PFSK-1 (cell line): ENCODE measurements around the gene ASPM.

Experiments used
- FOXP2 ChIP-seq: optimal IDR thresholded peaks from 2 replicates; pipeline ENCODE3; 2011; ENCODE audit warnings: borderline replicate concordance, control low read depth, inconsistent platforms; ENCODE audit not compliant: insufficient read depth; ENCODE audit errors: extremely low read length, extremely low read depth
- POLR2AphosphoS5 ChIP-seq: IDR thresholded peaks from 2 replicates; pipeline ENCODE4 v1.6.1; 2012; ENCODE audit warnings: low read depth, mild to moderate bottlenecking, control low read depth, low read length, moderate library complexity
- SIN3A ChIP-seq: IDR thresholded peaks from 2 replicates; pipeline ENCODE4 v1.6.1; 2012; ENCODE audit warnings: mild to moderate bottlenecking, low read length, moderate library complexity, borderline replicate concordance; ENCODE audit not compliant: insufficient read depth
- TAF1 ChIP-seq: IDR thresholded peaks from 2 replicates; pipeline ENCODE4 v1.6.1; 2012; ENCODE audit warnings: low read length, control low read depth, borderline replicate concordance; ENCODE audit not compliant: insufficient read depth
- TF ChIP-seq, protein P1 (sequence below), 2 experiments: IDR thresholded peaks; 2 replicates each; pipeline versions ENCODE4 v1.6.1 to v1.8.0; 2011 to 2012; ENCODE audit warnings: low read depth in 2 of 2, low read length in 2 of 2, control low read depth in 1 of 2, inconsistent platforms in 1 of 2, mild to moderate bottlenecking in 1 of 2, moderate library complexity in 1 of 2; ENCODE audit not compliant: insufficient read depth in 1 of 2

DNA sequence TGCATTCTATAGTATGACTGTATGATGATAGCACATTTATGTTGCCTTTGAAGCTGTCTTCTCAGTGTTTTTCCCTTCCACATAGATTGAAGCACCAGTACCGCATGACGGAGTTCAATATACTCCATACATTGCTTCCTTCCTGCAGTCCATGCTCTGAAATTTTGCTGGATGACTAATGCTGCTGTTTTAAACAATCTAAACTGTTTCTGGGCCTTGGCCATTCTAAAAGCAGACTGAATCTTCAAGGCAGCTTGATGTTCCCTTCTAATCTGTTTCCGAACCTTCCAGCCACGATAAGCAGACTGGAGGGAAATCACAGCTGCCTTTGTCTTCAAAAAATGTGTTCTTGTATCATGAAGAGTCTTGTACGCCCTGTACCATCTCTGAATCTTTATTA, 43.2 kb downstream of the ASPM start:
- TF ChIP-seq POLR2AphosphoS5, result no peak
- no peak for TF ChIP-seq TAF1
- TF ChIP-seq, protein P1, sequence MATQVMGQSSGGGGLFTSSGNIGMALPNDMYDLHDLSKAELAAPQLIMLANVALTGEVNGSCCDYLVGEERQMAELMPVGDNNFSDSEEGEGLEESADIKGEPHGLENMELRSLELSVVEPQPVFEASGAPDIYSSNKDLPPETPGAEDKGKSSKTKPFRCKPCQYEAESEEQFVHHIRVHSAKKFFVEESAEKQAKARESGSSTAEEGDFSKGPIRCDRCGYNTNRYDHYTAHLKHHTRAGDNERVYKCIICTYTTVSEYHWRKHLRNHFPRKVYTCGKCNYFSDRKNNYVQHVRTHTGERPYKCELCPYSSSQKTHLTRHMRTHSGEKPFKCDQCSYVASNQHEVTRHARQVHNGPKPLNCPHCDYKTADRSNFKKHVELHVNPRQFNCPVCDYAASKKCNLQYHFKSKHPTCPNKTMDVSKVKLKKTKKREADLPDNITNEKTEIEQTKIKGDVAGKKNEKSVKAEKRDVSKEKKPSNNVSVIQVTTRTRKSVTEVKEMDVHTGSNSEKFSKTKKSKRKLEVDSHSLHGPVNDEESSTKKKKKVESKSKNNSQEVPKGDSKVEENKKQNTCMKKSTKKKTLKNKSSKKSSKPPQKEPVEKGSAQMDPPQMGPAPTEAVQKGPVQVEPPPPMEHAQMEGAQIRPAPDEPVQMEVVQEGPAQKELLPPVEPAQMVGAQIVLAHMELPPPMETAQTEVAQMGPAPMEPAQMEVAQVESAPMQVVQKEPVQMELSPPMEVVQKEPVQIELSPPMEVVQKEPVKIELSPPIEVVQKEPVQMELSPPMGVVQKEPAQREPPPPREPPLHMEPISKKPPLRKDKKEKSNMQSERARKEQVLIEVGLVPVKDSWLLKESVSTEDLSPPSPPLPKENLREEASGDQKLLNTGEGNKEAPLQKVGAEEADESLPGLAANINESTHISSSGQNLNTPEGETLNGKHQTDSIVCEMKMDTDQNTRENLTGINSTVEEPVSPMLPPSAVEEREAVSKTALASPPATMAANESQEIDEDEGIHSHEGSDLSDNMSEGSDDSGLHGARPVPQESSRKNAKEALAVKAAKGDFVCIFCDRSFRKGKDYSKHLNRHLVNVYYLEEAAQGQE (IDR thresholded peaks at IDR 0.05; ENCODE audit: insufficient read depth in 1 of 2, low read depth in 2 of 2, low read length in 2 of 2), result no peak
- no peak for TF ChIP-seq SIN3A
- TF ChIP-seq FOXP2, result no peak
